Ramos (cell line): ENCODE measurements around the gene HOGA1.
"Not testable (repeated sequence)": the region's sequence is repeated elsewhere in the genome, so short reads cannot be mapped to it uniquely, and the experiment has no call there.

Experiments
- in situ Hi-C: fragments of 300-500 bp; cut with MboI; formaldehyde crosslinking; loops from one replicate; pipeline ENCODE4 v1.14.3; 2022; ENCODE audit warnings: low sequenced_read_pairs; ENCODE audit not compliant: unreplicated experiment

HOGA1 gene

GRCh38 chr10:97601268-97602215 is 17.4 kb downstream of the HOGA1 start:
- in situ Hi-C loops: no loop called here

GRCh38 chr10:97607095-97607636 is 23.0 kb downstream of the HOGA1 start:
- in situ Hi-C loops: no loop called here

- in situ Hi-C loops: no loop called here
Measured at GRCh38 chr10:97608991-97609561, 24.9 kb downstream of the HOGA1 start.

GRCh38 chr10:97611473-97611872 is 27.3 kb downstream of the HOGA1 start:
- in situ Hi-C loops: no loop called here

GRCh38 chr10:97612386-97612785 is 28.2 kb downstream of the HOGA1 start:
- in situ Hi-C loops: no loop called here

- in situ Hi-C loops: no loop called here
Measured at GRCh38 chr10:97618285-97618684, 34.1 kb downstream of the HOGA1 start.

- in situ Hi-C loops: no loop called here
Measured at GRCh38 chr10:97618733-97619132, 34.5 kb downstream of the HOGA1 start.

- in situ Hi-C loops: no loop called here
Measured at GRCh38 chr10:97623277-97623676, 39.1 kb downstream of the HOGA1 start.

- in situ Hi-C loops: no loop called here
Measured at GRCh38 chr10:97627731-97628130, 43.5 kb downstream of the HOGA1 start.

GRCh38 chr10:97628228-97628627 is 44.0 kb downstream of the HOGA1 start:
- in situ Hi-C loops: no loop called here

- in situ Hi-C loops: no loop called here
Measured at GRCh38 chr10:97629289-97629688, 45.1 kb downstream of the HOGA1 start.

- in situ Hi-C loops: no loop called here
Measured at GRCh38 chr10:97631098-97631497, 46.9 kb downstream of the HOGA1 start.

- in situ Hi-C loops: no loop called here
Measured at GRCh38 chr10:97632949-97633884, 49.0 kb downstream of the HOGA1 start, which contains the start of gene MORN4. MORN4 (minus strand) TSS chr10:97633500; CDS start chr10:97619653, 13,847 bp downstream.

- in situ Hi-C loops: no loop called here
Measured at GRCh38 chr10:97633921-97634320, 49.7 kb downstream of the HOGA1 start.

GRCh38 chr10:97635577-97635976 is 51.4 kb downstream of the HOGA1 start:
- in situ Hi-C loops: no loop called here

- in situ Hi-C loops: not testable (repeated sequence)
Measured at GRCh38 chr10:97639090-97639489, 54.9 kb downstream of the HOGA1 start.

GRCh38 chr10:97640174-97640867 is 56.1 kb downstream of the HOGA1 start, which contains the start of gene PI4K2A:
PI4K2A (plus strand) TSS chr10:97640671; CDS start chr10:97640743, 72 bp downstream.
- in situ Hi-C loops: no loop called here

- in situ Hi-C loops: no loop called here
Measured at GRCh38 chr10:97640868-97641811, 57.0 kb downstream of the HOGA1 start.
